Measurements from ENCODE around the gene PRRC2A.
A peak's percentile ranks its signal among the peaks of the same experiment; 100 is the strongest.

DNA sequence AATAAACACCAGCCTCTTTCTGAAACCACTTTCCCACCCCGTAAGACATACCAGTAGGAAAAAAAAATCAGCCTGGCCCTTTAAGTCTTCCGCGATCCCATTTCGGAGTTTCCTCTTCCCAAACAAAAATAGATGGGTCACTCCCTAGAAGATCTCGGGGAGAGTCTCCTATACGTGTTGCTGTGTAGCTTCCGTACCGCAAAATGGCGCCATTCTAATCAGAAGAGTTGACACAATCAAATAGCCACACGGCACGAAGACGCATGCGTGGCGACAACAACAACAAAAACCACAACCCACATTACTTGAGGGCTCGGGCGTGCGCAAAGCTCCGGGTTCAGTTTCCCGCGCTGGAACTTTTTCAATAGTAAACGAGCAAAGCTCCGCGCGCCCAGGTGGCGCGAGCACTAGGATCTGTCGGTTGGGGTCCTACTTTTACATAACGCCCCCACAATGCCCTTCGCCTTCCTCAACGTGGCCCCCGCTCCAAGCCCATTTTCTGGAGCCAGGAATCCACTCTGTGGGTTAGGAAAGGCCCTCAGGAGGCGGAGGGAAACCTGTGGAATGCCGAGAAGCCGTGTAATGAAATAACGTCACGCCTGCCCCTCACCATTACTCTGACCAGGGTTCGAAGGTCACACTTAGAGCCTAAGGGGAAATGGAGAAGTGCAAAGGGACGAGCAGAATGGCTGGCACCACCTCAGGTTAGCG lies 44.4 kb downstream of the PRRC2A start, which contains the start of gene GPANK1:
- TF ChIP-seq, protein P1, sequence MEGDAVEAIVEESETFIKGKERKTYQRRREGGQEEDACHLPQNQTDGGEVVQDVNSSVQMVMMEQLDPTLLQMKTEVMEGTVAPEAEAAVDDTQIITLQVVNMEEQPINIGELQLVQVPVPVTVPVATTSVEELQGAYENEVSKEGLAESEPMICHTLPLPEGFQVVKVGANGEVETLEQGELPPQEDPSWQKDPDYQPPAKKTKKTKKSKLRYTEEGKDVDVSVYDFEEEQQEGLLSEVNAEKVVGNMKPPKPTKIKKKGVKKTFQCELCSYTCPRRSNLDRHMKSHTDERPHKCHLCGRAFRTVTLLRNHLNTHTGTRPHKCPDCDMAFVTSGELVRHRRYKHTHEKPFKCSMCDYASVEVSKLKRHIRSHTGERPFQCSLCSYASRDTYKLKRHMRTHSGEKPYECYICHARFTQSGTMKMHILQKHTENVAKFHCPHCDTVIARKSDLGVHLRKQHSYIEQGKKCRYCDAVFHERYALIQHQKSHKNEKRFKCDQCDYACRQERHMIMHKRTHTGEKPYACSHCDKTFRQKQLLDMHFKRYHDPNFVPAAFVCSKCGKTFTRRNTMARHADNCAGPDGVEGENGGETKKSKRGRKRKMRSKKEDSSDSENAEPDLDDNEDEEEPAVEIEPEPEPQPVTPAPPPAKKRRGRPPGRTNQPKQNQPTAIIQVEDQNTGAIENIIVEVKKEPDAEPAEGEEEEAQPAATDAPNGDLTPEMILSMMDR (IDR thresholded peaks at IDR 0.05), result no peak
- TF ChIP-seq POLR2A (IDR thresholded peaks at IDR 0.05), result peak; percentile 35 to 39

Data from sigmoid colon (tissue), 3 donors.